Measurements from ENCODE around the gene HECTD3. TPM values are rescaled to one million over a fixed set of nuclear protein-coding genes. Genes with fewer than 3 reads are reported as not detected.

The HECTD3 gene
- total RNA-seq, 1 experiment from 2014 or later, result 25.3 TPM

Other genes starting within 250 kb of the HECTD3 start
- 1,533 and 1,663 TPM in 2 replicates for gene RPS8, start 235.8 kb downstream of the HECTD3 start, total RNA-seq (2014; rRNA removed)
- gene BEST4, start 223.2 kb downstream of the HECTD3 start, total RNA-seq (2014; rRNA removed), result not detected in 2 replicates
- gene PLK3, start 210.9 kb downstream of the HECTD3 start, total RNA-seq (2014; rRNA removed), result 38.9 and 44.0 TPM in 2 replicates
- gene DYNLT4, start 204.0 kb downstream of the HECTD3 start, total RNA-seq (2014; rRNA removed), result 2.0 and 3.4 TPM in 2 replicates
- gene BTBD19, start 202.8 kb downstream of the HECTD3 start, total RNA-seq (2014; rRNA removed), result 0.58 and 4.3 TPM in 2 replicates
- 0.12 TPM in 1 of 2 replicates, not detected in the other for gene PTCH2, start 168.1 kb downstream of the HECTD3 start, total RNA-seq (2014; rRNA removed)
- gene EIF2B3, start 24.7 kb downstream of the HECTD3 start, total RNA-seq (2014; rRNA removed), result 37.1 and 38.9 TPM in 2 replicates
- gene UROD, start 930 bp upstream of the HECTD3 start, total RNA-seq (2014; rRNA removed), result 167 and 168 TPM in 2 replicates
- gene ZSWIM5, start 195.3 kb upstream of the HECTD3 start, total RNA-seq (2014; rRNA removed), result 1.4 and 1.6 TPM in 2 replicates

All from PC-3 (cell line).